ENCODE results near the gene FBXO31. TPM values are rescaled to one million over a fixed set of nuclear protein-coding genes. Genes with fewer than 3 reads are reported as not detected.

Gene FBXO31
- total and polyA plus RNA-seq, 2 of the 13 experiments (the other 11 are each of a cell fraction or from before 2014, with no cell fraction given) = 92.4 to 101 TPM

- TF ChIP-seq ZNF512 (CRISPR knock-in tag; IDR thresholded peaks at IDR 0.05) (no peak), ZNF605 (CRISPR knock-in tag; IDR thresholded peaks at IDR 0.05) (no peak), ZNF670 (CRISPR knock-in tag; IDR thresholded peaks at IDR 0.05; ENCODE audit: borderline replicate concordance) (no peak), NCOA5 (CRISPR knock-in tag; IDR thresholded peaks at IDR 0.05) (no peak), CHD2 (IDR thresholded peaks at IDR 0.05; ENCODE audit: low read depth, low read length) (0 out of 2 replicates have a peak, but pooled peaks have one; percentile 12), FOXA3 (CRISPR knock-in tag; IDR thresholded peaks at IDR 0.05) (no peak), TBX2 (CRISPR knock-in tag; IDR thresholded peaks at IDR 0.05; ENCODE audit: borderline replicate concordance) (no peak), KLF9 (CRISPR knock-in tag; IDR thresholded peaks at IDR 0.05; ENCODE audit: low read depth) (no peak), JUNB (CRISPR knock-in tag; IDR thresholded peaks at IDR 0.05; ENCODE audit: borderline replicate concordance) (no peak)
Observed at GRCh38 chr16:87337262-87337771, 46.3 kb downstream of the FBXO31 start (continued).

GRCh38 chr16:87336434-87337240 lies 46.9 kb downstream of the FBXO31 start:
- Histone ChIP-seq H3K9ac (ENCODE audit: insufficient read depth, low read depth, low read length) (no peak overlapping the region), H3K4me1 (ENCODE audit: insufficient read depth, low read length) (no peaks in the 10 kb centered on the region), H4K20me1 (ENCODE audit: insufficient read depth, low read length) (peaks cover 84% of the 10 kb centered on the region), H3K79me2 (ENCODE audit: insufficient read depth, low read length) (peaks cover 46% of the 10 kb centered on the region), H3K4me3 (replicated peaks in 1 of 3; ENCODE audit: insufficient read depth in 1 of 3, low read depth in 2 of 3, low read length in 3 of 3) (no peak overlapping the region), H3K9me3 (ENCODE audit: low read length) (no peaks in the 10 kb centered on the region), H3K36me3 (replicated peaks in 1 of 2; ENCODE audit: control insufficient read depth in 1 of 2, insufficient read depth in 2 of 2, low read length in 2 of 2) (peaks cover 68 to 95% of the 10 kb centered on the region in 2 experiments), H2AFZ (ENCODE audit: low read length) (no peak overlapping the region), H3K4me2 (ENCODE audit: low read depth, low read length) (no peak overlapping the region), H3K27ac (ENCODE audit: extremely low read length, insufficient read depth, low read length) (no peak overlapping the region), H3K27me3 (ENCODE audit: control insufficient read depth in 1 of 2, insufficient read depth in 2 of 2, low read length in 2 of 2) (no peaks in the 10 kb centered on the region)
- intact Hi-C loops (cut with micrococcal nuclease; ENCODE audit: unreplicated experiment) = no loop called here
- ChIA-PET CTCF (ENCODE audit: low intra/inter-chr PET ratio, low total read pairs) (no interaction called here), POLR2A (no interaction called here)
- FAIRE-seq (no peak), DNase-seq (ENCODE audit: low spot score) (no peak), ATAC-seq (no peak)
- TF ChIP-seq ZNF615 (CRISPR knock-in tag; IDR thresholded peaks at IDR 0.05; ENCODE audit: borderline replicate concordance) (0 out of 2 replicates have a peak, but pooled peaks have one; percentile 41), POLR2G (IDR thresholded peaks at IDR 0.05; ENCODE audit: low read depth, low read length) (no peak; the same call in 1 of the 2 replicates), AGO2 (optimal IDR thresholded peaks at IDR 0.05; ENCODE audit: low read depth, low read length) (peak; percentile 88)
- WGBS (ENCODE audit: low lambda C conversion rate) = 98% methylated on average over 16 of the region's 19 CpGs
- BruUV-seq (replicated peaks) = no TSS peak
- in situ Hi-C loops (cut with HindIII; ENCODE audit: extremely low pct_ligation_motif_present, low pct_unique_long_range_greater_than_20kb) = no loop called here

Data from HepG2 (cell line).